GM18909 (cell line): ENCODE data around the gene AGTRAP.

Experiments used
- ATAC-seq: cut with Tn5 transposase; IDR thresholded peaks from one replicate; pipeline ENCODE4 v1.9.1; 2021; ENCODE audit warnings: mild to moderate bottlenecking; ENCODE audit not compliant: unreplicated experiment, poor library complexity

Gene AGTRAP

DNA sequence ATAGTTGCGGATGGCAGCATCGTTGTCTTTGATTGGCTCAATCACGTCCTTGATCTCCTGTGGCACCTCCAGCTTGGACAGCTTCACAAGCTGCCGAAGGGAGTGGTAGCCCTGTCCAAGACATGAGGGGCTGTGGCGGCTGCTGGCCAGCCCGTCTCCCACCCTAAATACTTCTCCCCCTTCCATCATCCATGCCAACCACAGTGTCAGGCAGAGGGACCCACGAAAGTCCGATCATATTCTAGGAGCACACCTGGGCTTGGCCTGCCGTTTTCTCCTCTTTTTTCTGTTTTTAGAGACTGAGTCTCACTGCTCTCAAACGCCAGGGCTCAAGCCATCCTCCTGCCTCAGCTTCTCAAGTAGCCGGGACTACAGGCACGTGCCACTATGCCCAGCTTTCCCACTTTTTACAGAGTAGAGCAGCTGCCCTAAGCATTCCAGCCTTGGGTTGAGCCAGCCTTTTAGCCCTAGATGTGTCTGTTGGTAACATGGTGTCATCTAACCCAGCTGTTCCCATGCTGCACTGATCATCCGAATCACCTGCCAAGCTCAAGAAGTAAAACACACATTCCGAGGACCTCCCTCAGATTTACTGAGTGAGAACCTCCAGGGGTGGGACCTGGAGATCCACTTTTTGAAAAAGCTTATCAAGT is 59.4 kb downstream of the AGTRAP start:
- no peak for ATAC-seq

DNA sequence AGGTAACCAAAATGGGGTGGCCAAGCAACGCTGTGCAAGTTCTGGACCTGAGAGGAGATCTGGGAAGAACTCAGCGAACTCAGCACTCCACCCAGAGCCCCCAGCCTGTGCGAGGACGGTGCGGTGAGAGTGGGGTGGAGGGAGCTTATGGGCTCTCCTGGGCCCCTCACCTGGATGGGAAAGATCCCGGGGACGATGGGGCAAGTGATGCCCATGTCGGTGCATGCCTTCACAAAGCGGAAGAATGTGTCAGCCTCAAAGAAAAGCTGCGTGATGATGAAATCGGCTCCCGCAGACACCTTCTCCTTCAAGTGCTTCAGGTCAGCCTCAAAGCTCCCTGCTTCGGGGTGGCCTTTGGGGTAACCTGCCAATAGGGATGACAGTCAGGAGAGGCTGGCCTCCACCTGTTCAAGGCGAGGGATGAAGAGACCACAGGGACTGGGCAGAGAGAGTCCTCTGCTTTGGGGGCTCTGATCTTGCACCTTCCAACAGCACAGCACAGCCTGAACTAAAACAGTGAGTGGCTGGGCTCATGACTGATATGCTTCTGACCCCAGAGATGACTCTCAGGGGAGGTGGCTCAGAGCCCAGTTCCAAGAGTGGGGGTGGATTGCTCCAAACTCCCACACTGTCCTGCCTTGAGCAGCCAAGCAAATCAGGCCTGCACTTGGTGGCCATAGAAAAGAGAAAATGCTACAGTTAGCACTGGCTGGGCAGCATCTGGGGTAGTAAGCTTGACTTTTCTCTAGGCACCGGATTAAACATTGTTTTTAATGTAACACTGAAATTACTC is 60.3 kb downstream of the AGTRAP start:
- no peak for ATAC-seq

DNA sequence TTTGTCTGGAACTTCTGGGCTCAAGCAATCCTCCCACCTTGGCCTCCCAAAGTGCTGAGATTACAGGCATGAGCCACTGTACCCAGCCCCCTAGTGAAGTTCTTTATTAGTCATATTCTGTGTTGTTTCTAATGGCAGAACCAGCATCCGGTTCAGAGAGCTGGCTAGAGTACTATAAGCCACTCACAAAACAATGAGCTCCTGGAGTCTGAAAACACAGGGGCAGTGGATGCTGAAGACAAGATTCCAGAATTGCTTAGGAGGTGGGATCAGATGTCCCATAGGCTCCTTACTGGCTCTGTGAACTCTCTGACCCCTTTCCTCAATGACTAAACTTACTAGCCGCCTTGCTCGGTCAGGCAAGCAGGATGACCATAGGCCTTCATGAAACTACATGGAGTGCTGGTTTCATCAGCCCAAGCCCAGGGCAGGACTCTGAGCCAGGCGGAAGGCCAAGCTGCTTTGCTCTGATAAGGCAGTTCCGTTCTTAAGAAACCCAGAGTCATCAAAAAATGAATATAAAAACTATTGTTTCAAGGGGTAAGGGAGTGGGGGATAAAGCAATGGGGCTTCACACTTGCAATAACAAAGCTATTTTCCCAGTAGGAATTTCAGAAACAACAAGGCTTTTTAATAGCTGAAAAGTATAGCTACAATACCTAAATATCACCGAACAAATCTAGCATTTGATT is 61.7 kb downstream of the AGTRAP start:
- no peak for ATAC-seq

DNA sequence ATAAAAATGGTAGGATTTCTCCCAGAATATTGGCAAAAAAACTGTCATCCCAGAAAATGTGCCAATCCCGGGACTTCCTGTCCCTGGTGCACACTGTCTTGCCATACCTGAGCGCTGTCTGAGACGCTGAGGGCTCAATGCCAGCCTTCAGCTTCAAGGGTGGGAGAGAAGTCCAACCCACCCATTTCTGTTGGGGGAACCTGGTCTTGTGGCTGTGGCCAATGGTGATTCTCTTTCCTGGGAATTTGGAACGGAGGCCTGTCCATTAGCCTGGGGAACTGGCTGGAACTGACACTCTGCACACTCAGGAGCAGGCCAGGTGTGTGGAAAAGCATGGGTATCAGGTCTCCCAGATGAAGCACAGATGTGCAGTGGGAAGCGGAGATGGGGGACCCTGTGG is 63.2 kb downstream of the AGTRAP start:
- ATAC-seq, result no peak

DNA sequence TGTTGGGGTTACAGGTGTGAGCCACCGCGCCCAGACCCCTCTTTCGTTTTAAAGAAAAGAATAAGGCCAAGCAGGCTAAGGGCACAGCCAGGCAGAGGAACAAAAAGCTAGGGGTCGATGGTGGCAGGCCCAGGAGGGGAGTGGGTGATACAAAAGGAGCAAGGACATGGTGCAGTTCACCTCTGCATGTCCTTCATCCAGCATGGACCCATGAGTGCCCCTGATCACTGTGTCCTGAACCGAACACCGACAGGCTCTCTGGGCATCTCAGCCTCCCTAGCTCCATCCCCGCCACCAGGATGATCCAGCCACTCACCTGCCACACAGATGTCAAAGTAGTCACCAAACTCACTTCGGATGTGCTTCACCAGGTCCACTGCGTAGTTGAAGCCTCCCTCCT is 64.0 kb downstream of the AGTRAP start:
- no peak for ATAC-seq

DNA sequence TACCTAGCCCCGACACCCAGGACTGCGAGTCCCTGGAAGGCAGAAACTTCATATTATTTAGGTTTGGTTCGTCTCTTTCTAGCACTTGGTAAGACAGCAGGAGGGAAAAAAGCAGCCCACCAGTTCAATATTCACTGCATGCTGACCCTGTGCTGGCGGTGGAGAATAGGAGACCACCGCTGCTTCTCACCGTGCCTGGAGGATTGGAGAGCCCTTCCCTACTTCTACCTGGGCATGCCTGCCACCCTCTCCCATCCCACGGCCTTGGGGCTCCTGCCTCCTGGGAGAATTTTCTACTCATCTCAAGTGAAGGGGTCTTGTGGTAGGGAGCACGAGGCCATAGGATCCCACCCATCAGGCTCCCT is 64.4 kb downstream of the AGTRAP start:
- no peak for ATAC-seq
